ENCODE data around the gene TIAM1. TPM values are rescaled to one million over a fixed set of nuclear protein-coding genes. Genes with fewer than 3 reads are reported as not detected.

The TIAM1 gene
- total RNA-seq, 2 donors from 2014 or later = 4.5 to 15.2 TPM

- Histone ChIP-seq H3K9me3 (no peaks in the 10 kb centered on the region), H3K27ac (no peak overlapping the region)
Observed at GRCh38 chr21:31310750-31311149, 33.3 kb downstream of the TIAM1 start.

GRCh38 chr21:31308584-31308983 is 35.5 kb downstream of the TIAM1 start:
- no peak overlapping the region for H3K27ac ChIP-seq

More at GRCh38 chr21:31310750-31311149, 33.3 kb downstream of the TIAM1 start:
- Histone ChIP-seq H3K4me3 (no peak overlapping the region), H3K36me3 (no peaks in the 10 kb centered on the region), H3K27me3 (replicated peaks; ENCODE audit: insufficient read depth) (no peaks in the 10 kb centered on the region), H3K4me1 (ENCODE audit: control insufficient read depth in 1 of 2, low read depth in 2 of 2) (no peaks in the 10 kb centered on the region)
- TF ChIP-seq CTCF (IDR thresholded peaks at IDR 0.05) = no peak
- no peak for DNase-seq (ENCODE audit: low spot score)
- no peak for ATAC-seq (ENCODE audit: insufficient number of reproducible peaks, low FRiP score, low read depth)

GRCh38 chr21:31305888-31306287 is 38.2 kb downstream of the TIAM1 start:
- Histone ChIP-seq H3K4me1 (ENCODE audit: control insufficient read depth in 1 of 2, low read depth in 2 of 2) (no peaks in the 10 kb centered on the region), H3K9me3 (no peaks in the 10 kb centered on the region), H3K27me3 (replicated peaks; ENCODE audit: insufficient read depth) (no peaks in the 10 kb centered on the region), H3K4me3 (no peak overlapping the region), H3K27ac (no peak overlapping the region), H3K36me3 (no peaks in the 10 kb centered on the region)
- no peak for TF ChIP-seq CTCF (IDR thresholded peaks at IDR 0.05)
- DNase-seq (ENCODE audit: low spot score) = no peak
- ATAC-seq (ENCODE audit: insufficient number of reproducible peaks, low FRiP score, low read depth) = no peak

More at GRCh38 chr21:31308584-31308983, 35.5 kb downstream of the TIAM1 start:
- DNase-seq (ENCODE audit: low spot score) = no peak
- Histone ChIP-seq H3K36me3 (no peaks in the 10 kb centered on the region), H3K4me3 (no peak overlapping the region), H3K9me3 (no peaks in the 10 kb centered on the region), H3K27me3 (replicated peaks; ENCODE audit: insufficient read depth) (no peaks in the 10 kb centered on the region), H3K4me1 (ENCODE audit: control insufficient read depth in 1 of 2, low read depth in 2 of 2) (no peaks in the 10 kb centered on the region)
- no peak for TF ChIP-seq CTCF (IDR thresholded peaks at IDR 0.05)
- no peak for ATAC-seq (ENCODE audit: insufficient number of reproducible peaks, low FRiP score, low read depth)

GRCh38 chr21:31299291-31300147 is 44.5 kb downstream of the TIAM1 start:
- Histone ChIP-seq H3K9me3 (no peaks in the 10 kb centered on the region), H3K27me3 (replicated peaks; ENCODE audit: insufficient read depth) (no peaks in the 10 kb centered on the region), H3K4me3 (no peak overlapping the region), H3K27ac (no peak overlapping the region), H3K36me3 (no peaks in the 10 kb centered on the region), H3K4me1 (ENCODE audit: control insufficient read depth in 1 of 2, low read depth in 2 of 2) (no peaks in the 10 kb centered on the region)
- DNase-seq (ENCODE audit: low spot score) = no peak
- no peak for TF ChIP-seq CTCF (IDR thresholded peaks at IDR 0.05)
- no peak for ATAC-seq (ENCODE audit: insufficient number of reproducible peaks, low FRiP score, low read depth)

- Histone ChIP-seq H3K4me1 (ENCODE audit: control insufficient read depth in 1 of 2, low read depth in 2 of 2) (no peaks in the 10 kb centered on the region), H3K27ac (no peak overlapping the region), H3K27me3 (replicated peaks; ENCODE audit: insufficient read depth) (no peaks in the 10 kb centered on the region), H3K9me3 (no peaks in the 10 kb centered on the region), H3K36me3 (no peaks in the 10 kb centered on the region), H3K4me3 (no peak overlapping the region)
- ATAC-seq (ENCODE audit: insufficient number of reproducible peaks, low FRiP score, low read depth) = no peak
- TF ChIP-seq CTCF (IDR thresholded peaks at IDR 0.05) = no peak
- no peak for DNase-seq (ENCODE audit: low spot score)
Observed at GRCh38 chr21:31298618-31299269, 45.3 kb downstream of the TIAM1 start.

Measured in thoracic aorta (tissue), 2 donors.